H9 (cell line): Measurements from ENCODE around the gene ZSCAN5A. TPM values are rescaled to one million over a fixed set of nuclear protein-coding genes. Genes with fewer than 3 reads are reported as not detected.

Experiments
- DNase-seq: peaks from one replicate; pipeline ENCODE4 v3.0.0-alpha.2; 2017
- H2AFZ ChIP-seq: one replicate; pipeline ENCODE4 v1.6.1; 2013; ENCODE audit warnings: mild to moderate bottlenecking, low read length, control low read depth, moderate library complexity
- H2AK5ac ChIP-seq: 2 replicates; pipeline ENCODE4 v1.6.1; 2013; ENCODE audit warnings: low read length, control low read depth, mixed read lengths; ENCODE audit not compliant: insufficient read length
- H2BK120ac ChIP-seq: one replicate; pipeline ENCODE4 v1.6.1; 2013; ENCODE audit warnings: low read depth, mild to moderate bottlenecking, low read length, control low read depth, inconsistent platforms; ENCODE audit not compliant: poor library complexity, severe bottlenecking
- H2BK12ac ChIP-seq: 2 replicates; pipeline ENCODE4 v1.6.1; 2013; ENCODE audit warnings: low read length, control low read depth, mixed read lengths, low read depth; ENCODE audit not compliant: insufficient read length
- H2BK15ac ChIP-seq: 2 replicates; pipeline ENCODE4 v1.6.1; 2013; ENCODE audit warnings: low read depth, low read length, control low read depth
- H2BK20ac ChIP-seq: one replicate; pipeline ENCODE4 v1.6.1; 2013; ENCODE audit warnings: low read depth, mild to moderate bottlenecking, low read length, control low read depth, inconsistent platforms; ENCODE audit not compliant: poor library complexity, severe bottlenecking
- H2BK5ac ChIP-seq: 2 replicates; pipeline ENCODE4 v1.6.1; 2013; ENCODE audit warnings: low read length, control low read depth, mixed read lengths; ENCODE audit not compliant: insufficient read length
- H3K14ac ChIP-seq: 2 replicates; pipeline ENCODE4 v1.6.1; 2013; ENCODE audit warnings: low read length, control low read depth; ENCODE audit not compliant: insufficient read depth
- H3K18ac ChIP-seq: 2 replicates; pipeline ENCODE4 v1.6.1; 2013; ENCODE audit warnings: low read depth, mild to moderate bottlenecking, mixed read lengths, low read length, control low read depth; ENCODE audit not compliant: insufficient read length
- H3K23ac ChIP-seq: 2 replicates; pipeline ENCODE4 v1.6.1; 2013; ENCODE audit warnings: low read length, control low read depth, mixed read lengths, low read depth; ENCODE audit not compliant: insufficient read length
- H3K23me2 ChIP-seq: 2 replicates; pipeline ENCODE4 v1.6.1; 2013; ENCODE audit warnings: low read depth, mild to moderate bottlenecking, mixed read lengths, low read length, control low read depth; ENCODE audit not compliant: insufficient read length, poor library complexity, severe bottlenecking
- H3K27ac ChIP-seq: 2 replicates; pipeline ENCODE4 v1.5.1; 2013; ENCODE audit warnings: low read length, control low read depth, mixed read lengths, low read depth; ENCODE audit not compliant: insufficient read length
- H3K27me3 ChIP-seq: 2 replicates; pipeline ENCODE4 v1.6.1; 2013; ENCODE audit warnings: low read length, control low read depth, inconsistent platforms; ENCODE audit not compliant: insufficient read depth
- H3K4ac ChIP-seq: 2 replicates; pipeline ENCODE4 v1.6.1; 2013; ENCODE audit warnings: low read depth, mild to moderate bottlenecking, control low read depth, inconsistent platforms, low read length, moderate library complexity
- H3K4me1 ChIP-seq: 2 replicates; pipeline ENCODE4 v1.6.1; 2013; ENCODE audit warnings: low read length, control low read depth, inconsistent platforms; ENCODE audit not compliant: insufficient read depth
- H3K4me2 ChIP-seq: 2 replicates; pipeline ENCODE4 v1.6.1; 2013; ENCODE audit warnings: low read length, control low read depth, mixed read lengths; ENCODE audit not compliant: insufficient read length, insufficient read depth
- H3K56ac ChIP-seq: 2 replicates; pipeline ENCODE4 v1.6.1; 2013; ENCODE audit warnings: low read depth, mild to moderate bottlenecking, mixed read lengths, low read length, control low read depth; ENCODE audit not compliant: insufficient read length
- H3K79me1 ChIP-seq: 2 replicates; pipeline ENCODE4 v1.6.1; 2013; ENCODE audit warnings: low read depth, mild to moderate bottlenecking, moderate library complexity, low read length, control low read depth, inconsistent platforms; ENCODE audit not compliant: insufficient read depth, poor library complexity, severe bottlenecking
- H3K79me2 ChIP-seq: 2 replicates; pipeline ENCODE4 v1.6.1; 2013; ENCODE audit warnings: low read length, control low read depth, inconsistent platforms; ENCODE audit not compliant: insufficient read depth
- H3K9ac ChIP-seq: 2 replicates; pipeline ENCODE4 v1.6.1; 2013; ENCODE audit warnings: low read length, control low read depth, mixed read lengths; ENCODE audit not compliant: insufficient read length; ENCODE audit errors: extremely low read depth
- H3K9me3 ChIP-seq: one replicate; pipeline ENCODE4 v1.6.1; 2013; ENCODE audit warnings: low read depth, low read length, inconsistent platforms; ENCODE audit not compliant: control insufficient read depth
- H3T11ph ChIP-seq: one replicate; pipeline ENCODE4 v1.6.1; 2013; ENCODE audit warnings: mild to moderate bottlenecking, low read length, control low read depth, inconsistent platforms
- H4K20me1 ChIP-seq: one replicate; pipeline ENCODE4 v1.6.1; 2013; ENCODE audit not compliant: control insufficient read depth, insufficient read length, insufficient read depth
- H4K5ac ChIP-seq: 2 replicates; pipeline ENCODE4 v1.6.1; 2013; ENCODE audit warnings: low read depth, mild to moderate bottlenecking, mixed read lengths, low read length, control low read depth; ENCODE audit not compliant: insufficient read length
- H4K8ac ChIP-seq: replicated peaks from 2 replicates; pipeline ENCODE4 v1.6.1; 2013; ENCODE audit warnings: low read length, control low read depth, mixed read lengths, low read depth; ENCODE audit not compliant: insufficient read length
- H4K91ac ChIP-seq: 2 replicates; pipeline ENCODE4 v1.6.1; 2013; ENCODE audit warnings: low read depth, mild to moderate bottlenecking, moderate library complexity, mixed read lengths, low read length, control low read depth; ENCODE audit not compliant: insufficient read length
- H3K27ac Mint-ChIP-seq, 3 experiments: 2 replicates in 2 of 3; 3 replicates in 1 of 3; pipeline ENCODE4 v1.8.0; 2020 to 2021; ENCODE audit warnings: mixed read lengths in 3 of 3, mild to moderate bottlenecking in 1 of 3, moderate library complexity in 1 of 3
- H3K27me3 Mint-ChIP-seq: 2 replicates; pipeline ENCODE4 v1.8.0; 2021; ENCODE audit warnings: low read depth, mild to moderate bottlenecking, moderate library complexity, mixed read lengths
- H3K36me3 Mint-ChIP-seq, 3 experiments: 2 replicates in 2 of 3; 3 replicates in 1 of 3; pipeline ENCODE4 v1.8.0; 2020 to 2021; ENCODE audit warnings: low read depth in 3 of 3, mixed read lengths in 3 of 3; ENCODE audit not compliant: insufficient read depth in 1 of 3
- H3K4me1 Mint-ChIP-seq, 2 experiments: 2 replicates each; pipeline ENCODE4 v1.8.0; 2020; ENCODE audit warnings: mixed read lengths in 2 of 2
- H3K4me3 Mint-ChIP-seq, 2 experiments: 2 replicates in 1 of 2; 3 replicates in 1 of 2; pipeline ENCODE4 v1.8.0; 2020 to 2021; ENCODE audit warnings: mild to moderate bottlenecking in 2 of 2, mixed read lengths in 2 of 2, moderate library complexity in 1 of 2
- H3K9me3 Mint-ChIP-seq, 2 experiments: 2 replicates in 1 of 2; 3 replicates in 1 of 2; pipeline ENCODE4 v1.8.0; 2020; ENCODE audit warnings: mild to moderate bottlenecking in 2 of 2, mixed read lengths in 2 of 2, moderate library complexity in 1 of 2
- WGBS: extraction: QIAGEN DNeasy Blood & Tissue Kit; methylation state at CpG from one replicate; pipeline ENCODE4 v1.1.7; 2013; ENCODE audit warnings: missing lambda C conversion rate, low lambda C conversion rate, mixed read lengths; ENCODE audit not compliant: insufficient read length; ENCODE audit errors: extremely low coverage; 5-methylcytosine and 5-hydroxymethylcytosine counted together
- total RNA-seq: library from RNA; stranded (reverse); gene quantifications from 2 replicates; pipeline ENCODE4 v1.2.1, GENCODE V29; 2021
- TF ChIP-seq, protein P1 (sequence below): fragments of 200-600 bp; sonication (generic); conservative IDR thresholded peaks from 3 replicates; pipeline ENCODE4 v1.8.0; 2021; ENCODE audit warnings: antibody characterized with exemption, mild to moderate bottlenecking

ZSCAN5A gene
- total RNA-seq, 1 experiment from 2014 or later = 12.5 TPM

DNA sequence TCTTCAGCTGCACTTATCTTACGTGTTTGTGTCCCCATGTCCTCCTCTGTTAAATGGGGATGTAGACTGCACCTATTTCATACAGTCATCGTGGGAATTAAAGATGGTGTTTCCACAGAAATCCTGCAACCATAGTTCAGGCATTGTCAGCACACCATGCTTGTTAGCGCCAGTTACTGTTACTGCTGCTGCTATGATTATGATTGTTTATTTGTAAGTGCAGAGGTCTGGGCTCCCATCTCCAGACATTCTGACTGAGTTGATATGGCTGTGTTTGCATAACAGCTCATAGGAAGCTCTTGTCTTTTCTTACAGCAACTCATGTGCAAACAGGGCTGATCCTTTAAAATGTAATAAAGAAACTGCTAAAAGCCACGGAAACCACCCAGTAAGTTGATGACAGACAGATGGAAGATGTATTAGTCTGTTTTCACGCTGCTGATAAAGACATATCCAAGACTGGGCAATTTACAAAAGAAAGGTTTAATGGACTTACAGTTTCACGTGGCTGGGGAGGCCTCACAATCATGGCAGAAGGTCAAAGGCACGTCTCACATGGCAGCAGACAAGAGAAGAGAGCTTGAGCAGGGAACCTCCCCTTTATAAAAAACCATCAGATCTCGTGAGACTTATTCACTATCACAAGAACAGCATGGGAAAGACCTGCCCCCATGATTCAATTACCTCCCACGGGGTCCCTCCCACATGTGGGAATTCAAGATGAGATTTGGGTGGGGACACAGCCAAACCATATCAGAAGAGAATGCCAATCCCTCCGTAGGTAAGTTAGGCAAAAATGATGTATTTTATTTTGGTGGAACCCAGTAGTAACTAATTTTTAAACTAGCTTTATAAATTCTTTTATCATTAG, 1.6 kb downstream of the ZSCAN5A start:
- no peaks in the 10 kb centered on the region for H3K27me3 Mint-ChIP-seq
- no peak overlapping the region for H2BK5ac ChIP-seq
- H3K9ac ChIP-seq = no peak overlapping the region
- peak overlapping the region; percentile 90 to 91 for H3K4me3 Mint-ChIP-seq
- H3K23me2 ChIP-seq = peaks cover 9% of the 10 kb centered on the region
- no peak overlapping the region for H2AK5ac ChIP-seq
- no peaks in the 10 kb centered on the region for H3K4me1 ChIP-seq
- H3K4ac ChIP-seq = no peak overlapping the region
- H3K27ac ChIP-seq = no peak overlapping the region
- peaks cover 2 to 3% of the 10 kb centered on the region in 2 experiments; a peak in 4 of 5 replicates for H3K9me3 Mint-ChIP-seq
- H3K79me2 ChIP-seq = no peaks in the 10 kb centered on the region
- H3K36me3 Mint-ChIP-seq = peaks cover 5 to 16% (median 7%) of the 10 kb centered on the region in 3 experiments; a peak in 6 of 7 replicates
- no peak overlapping the region for H3K27ac Mint-ChIP-seq
- H3K27me3 ChIP-seq = no peaks in the 10 kb centered on the region
- no peaks in the 10 kb centered on the region for H4K20me1 ChIP-seq
- no peak overlapping the region for H4K8ac ChIP-seq
- no peak overlapping the region for H3K18ac ChIP-seq
- no peak overlapping the region for H2BK15ac ChIP-seq
- DNase-seq = no peak
- H3K23ac ChIP-seq = no peak overlapping the region
- H3K56ac ChIP-seq = no peak overlapping the region
- H3K79me1 ChIP-seq = no peaks in the 10 kb centered on the region
- H2AFZ ChIP-seq = no peak overlapping the region
- no peak overlapping the region for H2BK20ac ChIP-seq
- H3T11ph ChIP-seq = no peak overlapping the region
- WGBS = no CpG with 5 or more reads among the region's 10 CpGs
- H3K9me3 ChIP-seq = no peaks in the 10 kb centered on the region
- no peak overlapping the region for H3K4me2 ChIP-seq
- no peak overlapping the region for H2BK120ac ChIP-seq
- no peak overlapping the region for H4K5ac ChIP-seq
- no peak overlapping the region for H4K91ac ChIP-seq
- TF ChIP-seq, protein P1, sequence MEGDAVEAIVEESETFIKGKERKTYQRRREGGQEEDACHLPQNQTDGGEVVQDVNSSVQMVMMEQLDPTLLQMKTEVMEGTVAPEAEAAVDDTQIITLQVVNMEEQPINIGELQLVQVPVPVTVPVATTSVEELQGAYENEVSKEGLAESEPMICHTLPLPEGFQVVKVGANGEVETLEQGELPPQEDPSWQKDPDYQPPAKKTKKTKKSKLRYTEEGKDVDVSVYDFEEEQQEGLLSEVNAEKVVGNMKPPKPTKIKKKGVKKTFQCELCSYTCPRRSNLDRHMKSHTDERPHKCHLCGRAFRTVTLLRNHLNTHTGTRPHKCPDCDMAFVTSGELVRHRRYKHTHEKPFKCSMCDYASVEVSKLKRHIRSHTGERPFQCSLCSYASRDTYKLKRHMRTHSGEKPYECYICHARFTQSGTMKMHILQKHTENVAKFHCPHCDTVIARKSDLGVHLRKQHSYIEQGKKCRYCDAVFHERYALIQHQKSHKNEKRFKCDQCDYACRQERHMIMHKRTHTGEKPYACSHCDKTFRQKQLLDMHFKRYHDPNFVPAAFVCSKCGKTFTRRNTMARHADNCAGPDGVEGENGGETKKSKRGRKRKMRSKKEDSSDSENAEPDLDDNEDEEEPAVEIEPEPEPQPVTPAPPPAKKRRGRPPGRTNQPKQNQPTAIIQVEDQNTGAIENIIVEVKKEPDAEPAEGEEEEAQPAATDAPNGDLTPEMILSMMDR = no peak
- peaks cover 10 to 14% of the 10 kb centered on the region in 2 experiments for H3K4me1 Mint-ChIP-seq
- H3K14ac ChIP-seq = no peak overlapping the region
- no peak overlapping the region for H2BK12ac ChIP-seq
